NT2/D1 (cell line): Measurements from ENCODE around the gene ZSWIM8.
"Not testable (repeated sequence)": the region's sequence is repeated elsewhere in the genome, so short reads cannot be mapped to it uniquely, and the experiment has no call there.

ENCODE experiments used
- DNase-seq: peaks from one replicate; pipeline ENCODE4 v3.0.0-alpha.2; 2011; ENCODE audit warnings: low read depth, low spot score
- H3K27me3 ChIP-seq: 2 replicates; pipeline ENCODE4 v1.6.0; 2011; ENCODE audit warnings: mild to moderate bottlenecking; ENCODE audit not compliant: insufficient read length, insufficient read depth
- H3K36me3 ChIP-seq: 2 replicates; pipeline ENCODE4 v1.6.1; 2011; ENCODE audit warnings: mild to moderate bottlenecking, low read length, mixed read lengths; ENCODE audit not compliant: insufficient read depth, insufficient read length
- H3K4me1 ChIP-seq: 2 replicates; pipeline ENCODE4 v1.5.1; 2011; ENCODE audit not compliant: insufficient read depth, insufficient read length
- H3K4me3 ChIP-seq: 2 replicates; pipeline ENCODE4 v1.5.1; 2011; ENCODE audit warnings: low read depth; ENCODE audit not compliant: insufficient read length
- H3K9ac ChIP-seq: 2 replicates; pipeline ENCODE4 v1.6.0; 2011; ENCODE audit warnings: low read depth; ENCODE audit not compliant: insufficient read length
- H3K9me3 ChIP-seq: 2 replicates; pipeline ENCODE4 v1.5.1; 2011; ENCODE audit warnings: mild to moderate bottlenecking, low read length; ENCODE audit not compliant: insufficient read depth
- SUZ12 ChIP-seq: IDR thresholded peaks from 2 replicates; pipeline ENCODE4 v1.6.1; 2011; ENCODE audit not compliant: insufficient read length, insufficient read depth; ENCODE audit errors: extremely low read depth
- YY1 ChIP-seq: IDR thresholded peaks from 2 replicates; pipeline ENCODE4 v1.6.1; 2011; ENCODE audit not compliant: insufficient read length, insufficient read depth
- ZNF274 ChIP-seq: IDR thresholded peaks from 2 replicates; pipeline ENCODE4 v1.6.1; 2011; ENCODE audit warnings: mild to moderate bottlenecking, low read depth, low read length

ZSWIM8 gene

GRCh38 chr10:73785721-73786511 lies 510 bp downstream of the ZSWIM8 start:
- TF ChIP-seq YY1 (no peak), SUZ12 (no peak), ZNF274 (no peak)
- H3K4me1 ChIP-seq = peaks cover 5% of the 10 kb centered on the region
- peaks cover 18% of the 10 kb centered on the region for H3K36me3 ChIP-seq
- peak overlapping the region; percentile 61 for H3K4me3 ChIP-seq
- peak overlapping the region; percentile 83 for H3K9ac ChIP-seq
- DNase-seq = no peak
- no peaks in the 10 kb centered on the region for H3K9me3 ChIP-seq
- no peaks in the 10 kb centered on the region for H3K27me3 ChIP-seq

GRCh38 chr10:73786512-73786885 lies 1.1 kb downstream of the ZSWIM8 start:
- Histone ChIP-seq H3K9ac (peak overlapping the region; percentile 17), H3K36me3 (peaks cover 23% of the 10 kb centered on the region), H3K27me3 (no peaks in the 10 kb centered on the region), H3K4me3 (peak overlapping the region; percentile 61), H3K9me3 (no peaks in the 10 kb centered on the region), H3K4me1 (peaks cover 5% of the 10 kb centered on the region)
- TF ChIP-seq SUZ12 = no peak
- no peak for TF ChIP-seq ZNF274
- no peak for DNase-seq

GRCh38 chr10:73787031-73787800 lies 1.8 kb downstream of the ZSWIM8 start:
- not testable (repeated sequence) for H3K9me3 ChIP-seq, H3K4me1 ChIP-seq, DNase-seq, H3K4me3 ChIP-seq, H3K9ac ChIP-seq, H3K27me3 ChIP-seq
- H3K36me3 ChIP-seq = peaks cover 30% of the 10 kb centered on the region

- Histone ChIP-seq H3K27me3 (no peaks in the 10 kb centered on the region), H3K4me1 (peaks cover 5% of the 10 kb centered on the region), H3K9me3 (no peaks in the 10 kb centered on the region), H3K36me3 (peaks cover 48% of the 10 kb centered on the region), H3K4me3 (no peak overlapping the region), H3K9ac (no peak overlapping the region)
- DNase-seq = no peak
- TF ChIP-seq ZNF274 (no peak), YY1 (no peak), SUZ12 (no peak)
These were observed 3.7 kb downstream of the ZSWIM8 start for GRCh38 chr10:73788864-73789658.

GRCh38 chr10:73789659-73790055 lies 4.3 kb downstream of the ZSWIM8 start:
- Histone ChIP-seq H3K9me3 (no peaks in the 10 kb centered on the region), H3K4me1 (peaks cover 5% of the 10 kb centered on the region), H3K4me3 (no peak overlapping the region), H3K27me3 (no peaks in the 10 kb centered on the region), H3K9ac (no peak overlapping the region), H3K36me3 (peaks cover 54% of the 10 kb centered on the region)
- TF ChIP-seq SUZ12 (no peak), YY1 (no peak), ZNF274 (no peak)
- no peak for DNase-seq

GRCh38 chr10:73790886-73791625 lies 5.7 kb downstream of the ZSWIM8 start:
- no peak for DNase-seq
- Histone ChIP-seq H3K9me3 (no peaks in the 10 kb centered on the region), H3K36me3 (peaks cover 62% of the 10 kb centered on the region), H3K4me3 (no peak overlapping the region), H3K4me1 (peaks cover 5% of the 10 kb centered on the region), H3K27me3 (no peaks in the 10 kb centered on the region), H3K9ac (no peak overlapping the region)
- no peak for TF ChIP-seq ZNF274
- TF ChIP-seq SUZ12 = no peak
- no peak for TF ChIP-seq YY1

GRCh38 chr10:73791871-73792400 lies 6.5 kb downstream of the ZSWIM8 start:
- no peak for TF ChIP-seq ZNF274
- no peak for TF ChIP-seq YY1
- no peak for TF ChIP-seq SUZ12
- H3K4me1 ChIP-seq = peaks cover 5% of the 10 kb centered on the region
- no peaks in the 10 kb centered on the region for H3K27me3 ChIP-seq
- peaks cover 67% of the 10 kb centered on the region for H3K36me3 ChIP-seq
- no peak overlapping the region for H3K4me3 ChIP-seq
- H3K9ac ChIP-seq = no peak overlapping the region
- no peak for DNase-seq
- no peaks in the 10 kb centered on the region for H3K9me3 ChIP-seq
